ENCODE data around the gene ITFG1.

- TF ChIP-seq POLR2A (IDR thresholded peaks at IDR 0.05) (no peak), CTCF (IDR thresholded peaks at IDR 0.05) (no peak)
These were observed 8.4 kb upstream of the ITFG1 start for GRCh38 chr16:47469227-47469626.

Data from right lobe of liver (tissue), 4 donors.